HepG2 (cell line): ENCODE data around the gene CD6.

ENCODE experiments used
- ESRRA ChIP-seq: sonication (generic); formaldehyde crosslinking; IDR thresholded peaks from 2 replicates; pipeline ENCODE4 v1.5.1; 2020; ENCODE audit warnings: mild to moderate bottlenecking, low read depth, missing genetic modification reagents
- JUNB ChIP-seq: sonication (generic); formaldehyde crosslinking; IDR thresholded peaks from 2 replicates; pipeline ENCODE4 v1.8.0; 2022; ENCODE audit warnings: missing genetic modification reagents, mild to moderate bottlenecking, borderline replicate concordance
- MLXIP ChIP-seq: sonication (generic); formaldehyde crosslinking; IDR thresholded peaks from 2 replicates; pipeline ENCODE4 v1.9.0; 2021; ENCODE audit warnings: missing genetic modification reagents, borderline replicate concordance
- POLR2A ChIP-seq, 2 experiments: IDR thresholded peaks; 2 replicates each; pipeline ENCODE4 v1.6.1; 2011; ENCODE audit warnings: low read depth in 2 of 2, low read length in 2 of 2, mild to moderate bottlenecking in 1 of 2, moderate library complexity in 1 of 2; ENCODE audit not compliant: insufficient read depth in 1 of 2
- USF2 ChIP-seq, 2 experiments: sonication (generic) in 1 of 2; formaldehyde crosslinking in 1 of 2; IDR thresholded peaks; 2 replicates each; pipeline versions ENCODE4 v1.5.1 to v1.6.1; 2011 to 2020; ENCODE audit warnings: borderline replicate concordance in 1 of 2, low read depth in 1 of 2, low read length in 1 of 2, mild to moderate bottlenecking in 1 of 2, missing genetic modification reagents in 1 of 2, moderate library complexity in 1 of 2

- TF ChIP-seq USF2 (IDR thresholded peaks at IDR 0.05; ENCODE audit: low read depth, low read length) (no peak), USF2 (CRISPR knock-in tag; IDR thresholded peaks at IDR 0.05; ENCODE audit: borderline replicate concordance) (no peak), POLR2A (IDR thresholded peaks at IDR 0.05; ENCODE audit: insufficient read depth in 1 of 2, low read depth in 2 of 2, low read length in 2 of 2) (no peak), ESRRA (CRISPR knock-in tag) (no peak), JUNB (CRISPR knock-in tag) (no peak), MLXIP (CRISPR knock-in tag) (no peak)
Measured at GRCh38 chr11:60981515-60981914, 10.0 kb downstream of the CD6 start.
